ENCODE results near the gene CEP152. TPM values are rescaled to one million over a fixed set of nuclear protein-coding genes. Genes with fewer than 3 reads are reported as not detected.

The CEP152 gene
- total RNA-seq, 8 experiments from 2014 or later = 1.4 to 30.2 (median 3.5) TPM

- Histone ChIP-seq H3K4me3 (no peak overlapping the region), H3K4me1 (replicated peaks in 1 of 2) (no peaks in the 10 kb centered on the region), H3K27ac (no peak overlapping the region)
- WGBS, 10 experiments = 60 to 100% (median 89%) methylated on average over 1 to 3 of the region's 3 CpGs
- in situ Hi-C loops (cut with MboI; ENCODE audit: low pct_unique_long_range_greater_than_20kb in 2 of 9, low sequenced_read_pairs in 9 of 9, unreplicated experiment in 9 of 9) = no loop called here
- ATAC-seq (replicated peaks in 6 of 8) = no peak
Measured at GRCh38 chr15:48754011-48754410, 56.9 kb downstream of the CEP152 start.

GRCh38 chr15:48751595-48751994 is 59.3 kb downstream of the CEP152 start:
- 35 to 88% (median 63%) methylated on average over 1 to 3 of the region's 3 CpGs for WGBS, 10 experiments
- ATAC-seq (replicated peaks in 6 of 8) = no peak

GRCh38 chr15:48748535-48748934 is 62.3 kb downstream of the CEP152 start:
- Histone ChIP-seq H3K4me3 (no peak overlapping the region), H3K27ac (no peak overlapping the region), H3K4me1 (replicated peaks in 1 of 2) (no peaks in the 10 kb centered on the region)
- WGBS, 10 experiments = 30 to 100% (median 73%) methylated on average over 1 of the region's 1 CpG; no CpG with 5 or more reads in 2 of the 10 experiments
- peak in 1 of 8 experiments; percentile 23 for ATAC-seq (replicated peaks in 6 of 8)
- in situ Hi-C loops (cut with MboI; ENCODE audit: low pct_unique_long_range_greater_than_20kb in 2 of 9, low sequenced_read_pairs in 9 of 9, unreplicated experiment in 9 of 9) = no loop called here

More at GRCh38 chr15:48751595-48751994, 59.3 kb downstream of the CEP152 start:
- H3K27ac ChIP-seq = no peak overlapping the region
- H3K4me1 ChIP-seq (replicated peaks in 1 of 2) = no peaks in the 10 kb centered on the region
- H3K4me3 ChIP-seq = no peak overlapping the region
- in situ Hi-C loops (cut with MboI; ENCODE audit: low pct_unique_long_range_greater_than_20kb in 2 of 9, low sequenced_read_pairs in 9 of 9, unreplicated experiment in 9 of 9) = no loop called here

- no peak for ATAC-seq (replicated peaks in 6 of 8)
- 90 to 100% (median 100%) methylated on average over 1 of the region's 1 CpG; no CpG with 5 or more reads in 2 of the 10 experiments for WGBS, 10 experiments
- in situ Hi-C loops (cut with MboI; ENCODE audit: low pct_unique_long_range_greater_than_20kb in 2 of 9, low sequenced_read_pairs in 9 of 9, unreplicated experiment in 9 of 9) = no loop called here
- H3K4me3 ChIP-seq = no peak overlapping the region
- no peak overlapping the region for H3K27ac ChIP-seq
- no peaks in the 10 kb centered on the region for H3K4me1 ChIP-seq (replicated peaks in 1 of 2)
Measured at GRCh38 chr15:48733615-48734014, 77.3 kb downstream of the CEP152 start.

GRCh38 chr15:48730506-48730905 is 80.4 kb downstream of the CEP152 start:
- in situ Hi-C loops (cut with MboI; ENCODE audit: low pct_unique_long_range_greater_than_20kb in 2 of 9, low sequenced_read_pairs in 9 of 9, unreplicated experiment in 9 of 9) = no loop called here
- WGBS, 10 experiments = 91 to 100% (median 100%) methylated on average over 1 of the region's 1 CpG; no CpG with 5 or more reads in 7 of the 10 experiments

DNA sequence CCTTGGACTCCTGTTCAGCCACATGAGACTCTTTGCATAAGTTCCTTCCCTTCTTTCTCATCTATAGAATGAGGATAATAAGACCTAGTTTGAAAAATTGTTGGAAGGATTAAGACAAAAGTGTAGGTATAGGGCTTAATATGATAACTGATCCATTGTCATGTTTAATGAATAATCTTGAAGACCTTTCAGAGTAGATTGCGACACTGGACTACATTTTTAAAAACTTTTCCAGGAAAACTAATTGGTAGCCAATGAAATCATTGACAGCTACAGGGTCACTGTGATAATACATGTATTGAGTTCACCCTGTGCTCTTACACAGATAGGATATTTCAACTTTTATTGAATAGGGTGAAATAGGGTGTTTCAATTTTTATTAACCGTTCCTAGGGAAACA is 86.9 kb downstream of the CEP152 start:
- H3K27ac ChIP-seq = no peak overlapping the region
- H3K4me1 ChIP-seq (replicated peaks in 1 of 2) = no peaks in the 10 kb centered on the region
- WGBS, 10 experiments = 93 to 100% (median 100%) methylated on average over 1 to 2 of the region's 2 CpGs; no CpG with 5 or more reads in 2 of the 10 experiments
- in situ Hi-C loops (cut with MboI; ENCODE audit: low pct_unique_long_range_greater_than_20kb in 2 of 9, low sequenced_read_pairs in 9 of 9, unreplicated experiment in 9 of 9) = no loop called here
- ATAC-seq (replicated peaks in 6 of 8) = no peak
- H3K4me3 ChIP-seq = no peak overlapping the region

More at GRCh38 chr15:48730506-48730905, 80.4 kb downstream of the CEP152 start:
- no peaks in the 10 kb centered on the region for H3K4me1 ChIP-seq (replicated peaks in 1 of 2)
- H3K4me3 ChIP-seq = no peak overlapping the region
- no peak for ATAC-seq (replicated peaks in 6 of 8)
- no peak overlapping the region for H3K27ac ChIP-seq

DNA sequence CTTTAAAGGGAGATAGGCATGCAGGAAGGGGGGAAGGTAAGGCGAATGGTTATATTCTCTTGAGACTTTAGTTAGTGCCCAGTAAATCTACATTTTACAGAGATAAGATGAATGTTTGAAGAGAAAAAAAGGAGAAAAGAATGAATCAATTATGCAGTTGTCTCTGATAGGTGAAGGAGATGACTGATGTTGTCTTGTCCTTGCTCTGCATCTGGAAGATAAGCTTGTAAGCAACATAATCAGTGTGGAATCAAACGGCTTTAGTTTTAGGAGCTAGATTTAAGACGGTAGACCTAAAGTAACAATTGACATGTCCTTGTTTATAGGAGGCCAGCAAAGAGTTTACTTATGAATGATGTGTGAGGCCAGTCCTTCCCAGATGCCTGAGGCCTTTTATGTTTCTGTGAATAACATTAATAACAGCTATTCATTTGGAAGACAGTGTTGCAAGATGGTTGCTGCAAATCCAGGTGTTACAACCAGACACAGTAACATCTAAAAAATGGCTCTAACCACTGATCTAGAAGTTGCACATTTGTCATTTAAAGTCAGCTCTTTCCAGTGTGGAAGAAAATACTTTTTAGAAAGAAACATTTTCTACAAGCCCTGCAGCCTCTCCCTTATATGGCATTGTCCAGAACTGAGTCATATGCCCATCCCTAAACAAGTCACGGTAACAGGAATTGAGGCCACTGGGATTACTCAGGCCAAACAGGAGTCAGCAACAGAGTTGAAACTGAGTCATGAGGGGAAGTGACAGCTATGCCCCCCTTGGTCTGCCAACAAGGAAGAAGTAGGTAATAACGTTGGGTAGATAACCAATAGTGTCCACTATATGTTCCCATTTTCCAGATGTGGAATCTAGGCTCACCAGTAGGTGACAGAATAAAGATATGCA is 87.9 kb downstream of the CEP152 start:
- 20 to 100% (median 78%) methylated on average over 1 to 5 of the region's 5 CpGs for WGBS, 10 experiments
- ATAC-seq (replicated peaks in 6 of 8) = peak in 2 of 8 experiments; percentile 70 to 90
- no peak overlapping the region for H3K27ac ChIP-seq
- H3K4me3 ChIP-seq = no peak overlapping the region
- no peaks in the 10 kb centered on the region for H3K4me1 ChIP-seq (replicated peaks in 1 of 2)
- in situ Hi-C loops (cut with MboI; ENCODE audit: low pct_unique_long_range_greater_than_20kb in 2 of 9, low sequenced_read_pairs in 9 of 9, unreplicated experiment in 9 of 9) = no loop called here

- H3K27ac ChIP-seq = no peak overlapping the region
- WGBS, 10 experiments = 0 to 93% (median 69%) methylated on average over 1 to 6 of the region's 6 CpGs; no CpG with 5 or more reads in 1 of the 10 experiments
- H3K4me1 ChIP-seq (replicated peaks in 1 of 2) = no peaks in the 10 kb centered on the region
- ATAC-seq (replicated peaks in 6 of 8) = no peak
- in situ Hi-C loops (cut with MboI; ENCODE audit: low pct_unique_long_range_greater_than_20kb in 2 of 9, low sequenced_read_pairs in 9 of 9, unreplicated experiment in 9 of 9) = no loop called here
- no peak overlapping the region for H3K4me3 ChIP-seq
Measured at GRCh38 chr15:48721061-48721810, 89.6 kb downstream of the CEP152 start.

- no peak for ATAC-seq (replicated peaks in 6 of 8)
- in situ Hi-C loops (cut with MboI; ENCODE audit: low pct_unique_long_range_greater_than_20kb in 2 of 9, low sequenced_read_pairs in 9 of 9, unreplicated experiment in 9 of 9) = no loop called here
- WGBS, 10 experiments = 7 to 100% (median 75%) methylated on average over 2 to 3 of the region's 3 CpGs; no CpG with 5 or more reads in 6 of the 10 experiments
- Histone ChIP-seq H3K4me3 (no peak overlapping the region), H3K4me1 (replicated peaks in 1 of 2) (no peaks in the 10 kb centered on the region), H3K27ac (no peak overlapping the region)
Measured at GRCh38 chr15:48720646-48721045, 90.2 kb downstream of the CEP152 start.

DNA sequence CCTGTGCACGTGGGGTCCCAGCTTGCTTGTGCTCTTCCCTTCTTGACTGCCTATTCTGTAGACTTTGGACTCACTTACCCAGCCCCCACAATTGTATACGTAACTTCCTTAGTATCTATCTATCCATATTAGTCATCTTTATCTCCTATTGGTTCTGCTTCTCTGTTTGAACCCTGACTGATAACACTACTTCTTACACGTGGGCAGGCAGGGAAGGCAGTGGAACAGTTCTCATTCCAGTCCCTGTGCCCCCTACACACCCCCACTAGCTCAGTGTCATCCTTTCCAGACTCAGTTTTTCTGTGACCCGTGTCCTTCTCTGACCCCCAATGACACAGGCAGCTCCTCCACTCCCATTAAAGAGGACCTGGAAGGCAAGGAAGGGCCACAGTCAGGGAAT is 91.2 kb downstream of the CEP152 start:
- in situ Hi-C loops (cut with MboI; ENCODE audit: low pct_unique_long_range_greater_than_20kb in 2 of 9, low sequenced_read_pairs in 9 of 9, unreplicated experiment in 9 of 9) = no loop called here
- ATAC-seq (replicated peaks in 6 of 8) = no peak
- H3K4me1 ChIP-seq (replicated peaks in 1 of 2) = no peaks in the 10 kb centered on the region
- no peak overlapping the region for H3K4me3 ChIP-seq
- WGBS, 10 experiments = 69 to 100% (median 78%) methylated on average over 2 to 4 of the region's 4 CpGs; no CpG with 5 or more reads in 2 of the 10 experiments
- H3K27ac ChIP-seq = no peak overlapping the region

DNA sequence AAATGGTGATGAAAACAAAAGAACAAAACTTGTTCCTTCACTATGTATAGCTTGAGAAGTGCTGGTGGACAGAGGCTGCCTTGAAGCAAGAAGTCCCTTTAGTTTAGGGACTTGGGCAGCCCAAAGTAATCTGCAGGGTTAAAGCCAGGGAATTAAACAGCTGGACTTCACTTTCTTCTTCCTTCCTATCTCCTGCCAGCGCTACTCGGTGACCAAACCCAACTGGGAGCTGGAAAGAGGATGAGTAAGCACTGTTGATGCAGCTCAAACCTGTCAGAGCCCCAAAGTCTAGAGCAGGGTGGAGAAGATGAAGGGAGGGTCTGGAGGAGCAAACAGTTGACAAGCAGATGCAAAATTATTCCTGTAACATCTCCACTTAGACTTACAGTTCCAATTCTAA is 92.2 kb downstream of the CEP152 start:
- no peak overlapping the region for H3K4me3 ChIP-seq
- no peak overlapping the region for H3K27ac ChIP-seq
- in situ Hi-C loops (cut with MboI; ENCODE audit: low pct_unique_long_range_greater_than_20kb in 2 of 9, low sequenced_read_pairs in 9 of 9, unreplicated experiment in 9 of 9) = no loop called here
- peak in 2 of 8 experiments; percentile 69 to 86 for ATAC-seq (replicated peaks in 6 of 8)
- H3K4me1 ChIP-seq (replicated peaks in 1 of 2) = no peaks in the 10 kb centered on the region
- 0 to 100% (median 87%) methylated on average over 1 to 2 of the region's 2 CpGs for WGBS, 10 experiments

GRCh38 chr15:48717458-48717857 is 93.4 kb downstream of the CEP152 start:
- peak in 2 of 8 experiments; percentile 39 to 44 for ATAC-seq (replicated peaks in 6 of 8)
- H3K4me3 ChIP-seq = no peak overlapping the region
- in situ Hi-C loops (cut with MboI; ENCODE audit: low pct_unique_long_range_greater_than_20kb in 2 of 9, low sequenced_read_pairs in 9 of 9, unreplicated experiment in 9 of 9) = no loop called here
- no peaks in the 10 kb centered on the region for H3K4me1 ChIP-seq (replicated peaks in 1 of 2)
- no peak overlapping the region for H3K27ac ChIP-seq
- 14 to 100% (median 91%) methylated on average over 1 to 4 of the region's 4 CpGs; no CpG with 5 or more reads in 2 of the 10 experiments for WGBS, 10 experiments

DNA sequence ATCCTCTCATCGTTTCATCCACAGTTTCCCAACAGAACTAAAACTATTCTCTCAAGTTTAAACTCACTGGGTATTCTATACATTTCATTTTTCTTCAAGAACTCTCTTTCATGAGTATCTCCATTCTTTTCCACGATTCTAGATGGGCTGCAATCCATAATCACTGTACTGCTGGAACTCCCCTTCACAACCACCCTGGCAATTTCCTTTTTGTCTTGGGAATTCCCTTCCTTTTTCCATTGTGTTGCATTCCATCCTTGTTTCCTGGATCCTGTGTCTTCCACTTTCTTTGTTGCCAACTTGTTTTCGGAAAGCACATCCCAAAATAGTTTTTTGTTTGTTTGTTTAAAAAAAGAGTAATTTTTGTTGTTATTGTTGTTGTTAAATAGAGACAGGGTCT is 98.3 kb downstream of the CEP152 start:
- no peak for ATAC-seq (replicated peaks in 6 of 8)
- in situ Hi-C loops (cut with MboI; ENCODE audit: low pct_unique_long_range_greater_than_20kb in 2 of 9, low sequenced_read_pairs in 9 of 9, unreplicated experiment in 9 of 9) = no loop called here
- 33 to 96% (median 75%) methylated on average over 1 to 3 of the region's 3 CpGs for WGBS, 10 experiments
- no peak overlapping the region for H3K27ac ChIP-seq
- no peaks in the 10 kb centered on the region for H3K4me1 ChIP-seq (replicated peaks in 1 of 2)
- no peak overlapping the region for H3K4me3 ChIP-seq

All from motor neuron (in vitro differentiated cells).